HCT116 (cell line): ENCODE results near the gene CIDEC. TPM values are rescaled to one million over a fixed set of nuclear protein-coding genes. Genes with fewer than 3 reads are reported as not detected.

Experiments
- ATAC-seq: fragments of 200-7000 bp; cut with Tn5 transposase; 2 replicates; pipeline ENCODE4 v1.9.1; 2020; ENCODE audit warnings: mild to moderate bottlenecking, moderate library complexity
- BruUV-seq: library from RNA; stranded (reverse); fragments of 400-500 nt; replicated peaks from 2 replicates; lab custom pipeline; 2021; lab: Mats Ljungman, UMichigan
- CTCF ChIA-PET: fragments of 300-600 bp; sonication (Branson Sonifier 250); formaldehyde crosslinking; loops from one replicate; lab custom pipeline; 2021; ENCODE audit warnings: antibody characterized with exemption; lab: Charles Lee
- POLR2A ChIA-PET: fragments of 300-600, 350-600 bp; sonication (Branson Sonifier 250); formaldehyde crosslinking; loops from one replicate; lab custom pipeline; 2021; ENCODE audit warnings: antibody characterized with exemption; lab: Charles Lee
- RAD21 ChIA-PET, 2 experiments: fragments of 300-600 bp; sonication (Branson Sonifier 250); formaldehyde crosslinking; loops; one replicate each; lab custom pipeline; 2023; ENCODE audit warnings: low total read pairs in 2 of 2; ENCODE audit not compliant: uncharacterized antibody in 2 of 2, unreplicated experiment in 2 of 2, low non-redundant PET in 1 of 2; lab: Charles Lee
- DNase-seq: peaks from one replicate; pipeline ENCODE4 v3.0.0-alpha.2; 2010; ENCODE audit warnings: low read depth, low spot score
- H2AFZ ChIP-seq: fragments of 200-600 bp; shearing (Covaris generic), sonication (generic); 2 replicates; pipeline ENCODE4 v1.6.1; 2017; ENCODE audit warnings: low read depth, mixed run types, mixed read lengths, antibody characterized with exemption, low read length; ENCODE audit not compliant: poor library complexity, severe bottlenecking
- H3K27ac ChIP-seq: 2 replicates; pipeline ENCODE4 v1.5.1; 2012; ENCODE audit warnings: low read depth, low read length
- H3K27me3 ChIP-seq: fragments of 200-600 bp; sonication (generic); 2 replicates; pipeline ENCODE4 v1.6.1; 2016; ENCODE audit warnings: mixed run types, low read length, mixed read lengths; ENCODE audit not compliant: insufficient read depth
- H3K36me3 ChIP-seq, 2 experiments: fragments of 200-500 bp in 1 of 2; fragments of 200-600 bp in 1 of 2; sonication (Bioruptor generic) in 1 of 2; sonication (generic) in 1 of 2; 2 replicates each; pipeline versions ENCODE4 v1.5.1 to v1.6.1; 2014 to 2016; ENCODE audit warnings: low read length in 2 of 2, inconsistent platforms in 1 of 2, mixed read lengths in 1 of 2, mixed run types in 1 of 2; ENCODE audit not compliant: insufficient read depth in 2 of 2, control insufficient read depth in 1 of 2
- H3K4me1 ChIP-seq, 2 experiments: fragments of 200-600 bp in 1 of 2; sonication (generic) in 1 of 2; 2 replicates each; pipeline versions ENCODE4 v1.5.1 to v1.6.1; 2012 to 2017; ENCODE audit warnings: low read length in 2 of 2, inconsistent platforms in 1 of 2, mild to moderate bottlenecking in 1 of 2, mixed read lengths in 1 of 2, mixed run types in 1 of 2, moderate library complexity in 1 of 2; ENCODE audit not compliant: insufficient read depth in 2 of 2, control insufficient read depth in 1 of 2
- H3K4me2 ChIP-seq: fragments of 200-600 bp; sonication (generic); 2 replicates; pipeline ENCODE4 v1.6.1; 2017; ENCODE audit warnings: mixed run types, low read length, mixed read lengths
- H3K4me3 ChIP-seq, 2 experiments: fragments of 200-600 bp in 1 of 2; sonication (generic) in 1 of 2; replicated peaks in 1 of 2; 2 replicates each; pipeline ENCODE4 v1.5.1; 2011 to 2016; ENCODE audit warnings: low read length in 2 of 2, control low read depth in 1 of 2, low read depth in 1 of 2, mild to moderate bottlenecking in 1 of 2, mixed read lengths in 1 of 2, mixed run types in 1 of 2
- H3K79me2 ChIP-seq: fragments of 200-600 bp; sonication (generic); 2 replicates; pipeline ENCODE4 v1.6.1; 2017; ENCODE audit warnings: mild to moderate bottlenecking, mixed run types, low read length, moderate library complexity, mixed read lengths; ENCODE audit not compliant: insufficient read depth
- H3K9ac ChIP-seq: fragments of 200-600 bp; sonication (generic); 2 replicates; pipeline ENCODE4 v1.6.1; 2016; ENCODE audit warnings: low read length, mixed read lengths
- H3K9me2 ChIP-seq: fragments of 200-600 bp; sonication (generic), shearing (Covaris generic); 2 replicates; pipeline ENCODE4 v1.6.1; 2017; ENCODE audit warnings: mixed run types, mild to moderate bottlenecking, moderate library complexity; ENCODE audit not compliant: insufficient read depth
- H3K9me3 ChIP-seq, 2 experiments: fragments of 200-500 bp in 1 of 2; fragments of 200-600 bp in 1 of 2; sonication (Bioruptor generic) in 1 of 2; sonication (generic) in 1 of 2; 2 replicates each; pipeline ENCODE4 v1.6.1; 2014 to 2017; ENCODE audit warnings: low read length in 2 of 2, mixed read lengths in 2 of 2, inconsistent platforms in 1 of 2, low read depth in 1 of 2, mild to moderate bottlenecking in 1 of 2, mixed run types in 1 of 2, moderate library complexity in 1 of 2; ENCODE audit not compliant: control insufficient read depth in 1 of 2, insufficient read depth in 1 of 2
- H4K20me1 ChIP-seq: fragments of 200-600 bp; sonication (generic), shearing (Covaris generic); 2 replicates; pipeline ENCODE4 v1.6.1; 2017; ENCODE audit warnings: mixed run types, mild to moderate bottlenecking, moderate library complexity; ENCODE audit not compliant: insufficient read depth
- CBX3 ChIP-seq: IDR thresholded peaks from 2 replicates; pipeline ENCODE4 v1.6.1; 2012; ENCODE audit warnings: low read depth
- CEBPB ChIP-seq: IDR thresholded peaks from 2 replicates; pipeline ENCODE4 v1.6.1; 2012; ENCODE audit warnings: low read depth
- ELF1 ChIP-seq: IDR thresholded peaks from 2 replicates; pipeline ENCODE4 v1.6.1; 2012; ENCODE audit warnings: low read depth, borderline replicate concordance
- EZH2phosphoT487 ChIP-seq: fragments of 200-600 bp; IDR thresholded peaks from 2 replicates; pipeline ENCODE4 v1.6.1; 2018; ENCODE audit warnings: antibody characterized with exemption, borderline replicate concordance
- FOSL1 ChIP-seq: IDR thresholded peaks from 2 replicates; pipeline ENCODE4 v1.6.1; 2012; ENCODE audit warnings: low read depth
- JUND ChIP-seq: IDR thresholded peaks from 2 replicates; pipeline ENCODE4 v1.6.1; 2012
- MAX ChIP-seq: IDR thresholded peaks from 2 replicates; pipeline ENCODE4 v1.6.1; 2012
- POLR2AphosphoS5 ChIP-seq: IDR thresholded peaks from 2 replicates; pipeline ENCODE4 v1.6.1; 2011; ENCODE audit warnings: mild to moderate bottlenecking, low read depth, low read length, moderate library complexity
- REST ChIP-seq: IDR thresholded peaks from 2 replicates; pipeline ENCODE4 v1.6.1; 2012; ENCODE audit warnings: low read depth
- TCF7L2 ChIP-seq: IDR thresholded peaks from 2 replicates; pipeline ENCODE4 v1.7.0; 2011; ENCODE audit warnings: borderline replicate concordance, inconsistent platforms; ENCODE audit not compliant: insufficient read depth, insufficient read length; ENCODE audit errors: extremely low read depth
- ZFX ChIP-seq: fragments of 450-650 bp; IDR thresholded peaks from 2 replicates; pipeline ENCODE4 v1.6.1; 2017
- intact Hi-C: fragments of 100-400 bp; cut with micrococcal nuclease; formaldehyde crosslinking; loops from 2 replicates; pipeline ENCODE4 v1.10.0; 2022
- total RNA-seq: library from RNA; stranded (reverse); gene quantifications from one replicate; pipeline ENCODE4 v1.2.1, GENCODE V29; 2021; ENCODE audit not compliant: unreplicated experiment
- TF ChIP-seq, protein P1 (sequence below), 3 experiments: fragments of 200-600 bp in 1 of 3; sonication (generic) in 1 of 3; IDR thresholded peaks in 2 of 3; conservative IDR thresholded peaks in 1 of 3; 2 replicates each; pipeline ENCODE4 v1.5.1; 2012 to 2017; ENCODE audit warnings: low read depth in 2 of 3, low read length in 2 of 3, antibody characterized with exemption in 1 of 3, borderline replicate concordance in 1 of 3, control low read depth in 1 of 3, mild to moderate bottlenecking in 1 of 3, mixed read lengths in 1 of 3, mixed run types in 1 of 3, moderate library complexity in 1 of 3; ENCODE audit not compliant: insufficient read depth in 1 of 3

The CIDEC gene
- total RNA-seq, 1 experiment from 2014 or later, result not detected

DNA sequence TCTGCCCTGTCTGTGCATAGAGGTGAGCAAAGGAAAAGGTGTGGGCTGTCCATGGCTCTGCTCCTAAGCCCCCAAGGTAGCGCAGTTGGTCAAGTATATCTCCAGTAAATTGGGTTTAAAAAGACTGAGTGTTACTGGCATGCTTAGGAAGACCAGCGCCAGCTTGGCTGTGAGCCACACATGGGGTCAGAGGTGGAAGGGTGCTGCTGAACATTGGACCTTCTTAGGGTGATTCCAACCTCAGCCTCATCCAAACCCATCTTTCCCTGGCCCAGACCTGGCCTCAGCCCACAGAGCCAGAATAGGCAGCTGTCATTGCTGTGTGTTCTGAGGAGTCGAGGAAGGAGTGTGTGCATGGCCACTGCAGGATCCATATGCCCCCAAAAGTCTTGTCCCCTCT lies 28.2 kb upstream of the CIDEC start:
- CTCF ChIA-PET, result interaction anchor here (1.8 kb wide), 1 partner anchor 24 kb away, joined by 3 read pairs; no protein-coding TSS in a partner anchor
- POLR2A ChIA-PET, result no interaction called here
- intact Hi-C loops, result no loop called here
- H3K36me3 ChIP-seq, result peaks cover 0 to 3% of the 10 kb centered on the region in 2 experiments; a peak in 2 of 4 replicates
- H3K9me3 ChIP-seq, result no peaks in the 10 kb centered on the region
- no peak overlapping the region for H3K9ac ChIP-seq
- H3K27ac ChIP-seq, result no peak overlapping the region
- no peak overlapping the region for H3K4me3 ChIP-seq
- no peaks in the 10 kb centered on the region for H4K20me1 ChIP-seq
- H3K27me3 ChIP-seq, result no peaks in the 10 kb centered on the region
- H3K79me2 ChIP-seq, result no peaks in the 10 kb centered on the region
- no peak overlapping the region for H2AFZ ChIP-seq
- peaks cover 7 to 9% of the 10 kb centered on the region in 2 experiments; a peak in 3 of 4 replicates for H3K4me1 ChIP-seq
- no peak for ATAC-seq
- H3K4me2 ChIP-seq, result no peak overlapping the region
- no peaks in the 10 kb centered on the region for H3K9me2 ChIP-seq
- TF ChIP-seq MAX (no peak), CEBPB (no peak), ELF1 (no peak), POLR2AphosphoS5 (no peak)
- TF ChIP-seq, protein P1, sequence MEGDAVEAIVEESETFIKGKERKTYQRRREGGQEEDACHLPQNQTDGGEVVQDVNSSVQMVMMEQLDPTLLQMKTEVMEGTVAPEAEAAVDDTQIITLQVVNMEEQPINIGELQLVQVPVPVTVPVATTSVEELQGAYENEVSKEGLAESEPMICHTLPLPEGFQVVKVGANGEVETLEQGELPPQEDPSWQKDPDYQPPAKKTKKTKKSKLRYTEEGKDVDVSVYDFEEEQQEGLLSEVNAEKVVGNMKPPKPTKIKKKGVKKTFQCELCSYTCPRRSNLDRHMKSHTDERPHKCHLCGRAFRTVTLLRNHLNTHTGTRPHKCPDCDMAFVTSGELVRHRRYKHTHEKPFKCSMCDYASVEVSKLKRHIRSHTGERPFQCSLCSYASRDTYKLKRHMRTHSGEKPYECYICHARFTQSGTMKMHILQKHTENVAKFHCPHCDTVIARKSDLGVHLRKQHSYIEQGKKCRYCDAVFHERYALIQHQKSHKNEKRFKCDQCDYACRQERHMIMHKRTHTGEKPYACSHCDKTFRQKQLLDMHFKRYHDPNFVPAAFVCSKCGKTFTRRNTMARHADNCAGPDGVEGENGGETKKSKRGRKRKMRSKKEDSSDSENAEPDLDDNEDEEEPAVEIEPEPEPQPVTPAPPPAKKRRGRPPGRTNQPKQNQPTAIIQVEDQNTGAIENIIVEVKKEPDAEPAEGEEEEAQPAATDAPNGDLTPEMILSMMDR (IDR thresholded peaks at IDR 0.05 in 2 of 3, conservative IDR thresholded peaks at IDR 0.05 in 1 of 3; ENCODE audit: borderline replicate concordance in 1 of 3, insufficient read depth in 1 of 3, low read depth in 2 of 3, low read length in 2 of 3), result no peak
- DNase-seq, result no peak
- RAD21 ChIA-PET, result no interaction called here
- BruUV-seq, result no TSS peak

DNA sequence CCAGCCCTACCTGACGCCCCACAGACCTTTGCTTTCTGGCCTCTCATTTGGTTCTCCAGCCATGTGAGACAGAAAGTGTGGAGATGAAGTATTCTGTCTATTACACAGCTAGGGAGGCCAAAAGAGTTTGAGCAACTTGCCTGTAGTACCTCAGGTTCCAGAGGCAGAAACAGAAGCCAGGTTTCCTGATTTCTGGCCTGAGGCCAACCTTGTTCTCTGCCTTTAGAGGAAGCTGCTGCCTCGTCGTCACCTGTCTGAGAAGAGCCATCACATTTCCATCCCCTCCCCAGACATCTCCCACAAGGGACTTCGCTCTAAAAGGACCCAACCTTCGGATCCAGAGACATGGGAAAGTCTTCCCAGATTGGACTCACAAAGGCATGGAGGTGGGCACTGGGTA lies 26.4 kb upstream of the CIDEC start:
- Histone ChIP-seq H3K79me2 (no peaks in the 10 kb centered on the region), H3K4me1 (peaks cover 11 to 23% of the 10 kb centered on the region in 2 experiments; a peak in 3 of 4 replicates), H3K4me3 (no peak overlapping the region), H3K4me2 (no peak overlapping the region), H4K20me1 (no peaks in the 10 kb centered on the region), H3K9me3 (no peaks in the 10 kb centered on the region), H2AFZ (no peak overlapping the region), H3K9ac (no peak overlapping the region), H3K27ac (no peak overlapping the region), H3K27me3 (no peaks in the 10 kb centered on the region), H3K9me2 (no peaks in the 10 kb centered on the region), H3K36me3 (peaks cover 0 to 3% of the 10 kb centered on the region in 2 experiments; a peak in 2 of 4 replicates)
- POLR2A ChIA-PET, result no interaction called here
- no peak for ATAC-seq
- intact Hi-C loops, result no loop called here
- BruUV-seq, result no TSS peak
- DNase-seq, result no peak
- CTCF ChIA-PET, result no interaction called here
- RAD21 ChIA-PET, result no interaction called here
- TF ChIP-seq FOSL1 (no peak), JUND (no peak), TCF7L2 (no peak), CBX3 (no peak), ZFX (no peak), EZH2phosphoT487 (no peak), REST (no peak), POLR2AphosphoS5 (no peak)
- TF ChIP-seq, protein P1 (IDR thresholded peaks at IDR 0.05 in 2 of 3, conservative IDR thresholded peaks at IDR 0.05 in 1 of 3; ENCODE audit: borderline replicate concordance in 1 of 3, insufficient read depth in 1 of 3, low read depth in 2 of 3, low read length in 2 of 3), result no peak
